Adipocyte (in vitro differentiated cells): ENCODE data around the gene POPDC2.

Source experiments
- DNase-seq: peaks from one replicate; pipeline ENCODE4 v3.0.0-alpha.2; 2015; ENCODE audit warnings: low read depth
- H3K27me3 ChIP-seq: replicated peaks from 2 replicates; pipeline ENCODE4 v1.7.0; 2013; ENCODE audit warnings: mild to moderate bottlenecking, low read length, moderate library complexity; ENCODE audit not compliant: control insufficient read depth, insufficient read depth
- H3K36me3 ChIP-seq: 2 replicates; pipeline ENCODE4 v1.7.0; 2013; ENCODE audit warnings: low read length, mild to moderate bottlenecking, moderate library complexity; ENCODE audit not compliant: control insufficient read depth, insufficient read depth, severe bottlenecking
- H3K4me1 ChIP-seq: 2 replicates; pipeline ENCODE4 v1.7.0; 2013; ENCODE audit warnings: mild to moderate bottlenecking, low read length, moderate library complexity; ENCODE audit not compliant: control insufficient read depth, insufficient read depth
- H3K4me3 ChIP-seq: 2 replicates; pipeline ENCODE4 v1.7.0; 2013; ENCODE audit warnings: mild to moderate bottlenecking, low read length, moderate library complexity
- H3K9ac ChIP-seq: 2 replicates; pipeline ENCODE4 v1.7.0; 2013; ENCODE audit warnings: mild to moderate bottlenecking, low read length, moderate library complexity
- H3K9me3 ChIP-seq: 2 replicates; pipeline ENCODE4 v1.7.0; 2013; ENCODE audit warnings: mild to moderate bottlenecking, low read length, moderate library complexity; ENCODE audit not compliant: control insufficient read depth

Gene POPDC2

GRCh38 chr3:119636249-119636648, 24.1 kb downstream of the POPDC2 start:
- no peaks in the 10 kb centered on the region for H3K36me3 ChIP-seq
- no peak for DNase-seq
- peaks cover 2% of the 10 kb centered on the region for H3K9me3 ChIP-seq
- no peak overlapping the region for H3K9ac ChIP-seq
- no peak overlapping the region for H3K4me3 ChIP-seq
- peaks cover 41% of the 10 kb centered on the region for H3K4me1 ChIP-seq
- no peaks in the 10 kb centered on the region for H3K27me3 ChIP-seq

GRCh38 chr3:119635719-119636118, 24.7 kb downstream of the POPDC2 start:
- H3K36me3 ChIP-seq = no peaks in the 10 kb centered on the region
- H3K9ac ChIP-seq = no peak overlapping the region
- H3K9me3 ChIP-seq = no peaks in the 10 kb centered on the region
- no peaks in the 10 kb centered on the region for H3K27me3 ChIP-seq
- no peak overlapping the region for H3K4me3 ChIP-seq
- H3K4me1 ChIP-seq = peaks cover 46% of the 10 kb centered on the region
- DNase-seq = no peak

DNA sequence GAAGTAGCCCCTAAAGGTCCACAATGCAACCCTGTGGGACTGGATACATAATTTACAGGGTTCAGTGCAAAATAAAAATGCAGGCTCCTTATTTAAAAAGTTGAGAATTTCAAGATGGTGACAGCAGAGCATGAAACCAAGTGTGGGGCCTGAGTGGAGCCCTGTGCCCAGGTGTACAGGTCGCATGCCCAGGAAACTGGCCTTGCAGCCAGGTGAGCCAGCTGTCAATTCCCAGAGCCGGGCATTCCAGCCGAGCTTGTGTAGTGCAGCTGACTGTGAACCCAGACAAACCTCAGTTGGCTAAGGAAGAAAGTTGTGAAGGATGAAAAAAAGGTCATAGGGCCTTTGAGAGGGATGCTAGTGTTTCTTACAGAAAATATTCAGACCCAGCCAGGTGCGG, 27.6 kb downstream of the POPDC2 start:
- Histone ChIP-seq H3K27me3 (no peaks in the 10 kb centered on the region), H3K36me3 (no peaks in the 10 kb centered on the region), H3K4me1 (peaks cover 59% of the 10 kb centered on the region), H3K9me3 (no peaks in the 10 kb centered on the region), H3K4me3 (no peak overlapping the region), H3K9ac (no peak overlapping the region)
- no peak for DNase-seq

DNA sequence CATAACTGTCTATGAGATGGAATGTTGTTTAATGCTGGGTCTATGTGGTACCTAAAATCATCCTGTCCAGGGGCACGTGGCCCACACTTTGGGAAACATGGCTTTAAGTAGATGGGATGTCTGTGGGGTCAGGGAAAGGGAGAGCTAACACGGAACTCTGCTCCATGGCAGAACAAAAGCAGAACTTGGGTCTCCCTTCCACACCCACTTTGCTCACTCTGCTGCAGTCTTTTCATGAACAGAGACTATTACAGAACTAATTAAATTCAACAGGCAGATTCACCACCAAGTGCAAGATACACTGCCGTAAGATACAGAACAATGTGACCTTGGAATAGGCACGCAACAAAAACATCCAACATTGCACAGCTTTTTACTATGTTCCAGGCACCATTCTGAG, 28.2 kb downstream of the POPDC2 start:
- no peaks in the 10 kb centered on the region for H3K9me3 ChIP-seq
- H3K4me1 ChIP-seq = peaks cover 55% of the 10 kb centered on the region
- no peak overlapping the region for H3K9ac ChIP-seq
- H3K27me3 ChIP-seq = no peaks in the 10 kb centered on the region
- no peak for DNase-seq
- H3K4me3 ChIP-seq = no peak overlapping the region
- no peaks in the 10 kb centered on the region for H3K36me3 ChIP-seq

- peak; percentile 5 for DNase-seq
- H3K36me3 ChIP-seq = no peaks in the 10 kb centered on the region
- H3K9me3 ChIP-seq = no peaks in the 10 kb centered on the region
- no peak overlapping the region for H3K4me3 ChIP-seq
- H3K9ac ChIP-seq = peak overlapping the region; percentile 62
- peaks cover 48% of the 10 kb centered on the region for H3K4me1 ChIP-seq
- no peaks in the 10 kb centered on the region for H3K27me3 ChIP-seq
These were observed 28.9 kb downstream of the POPDC2 start for GRCh38 chr3:119631516-119631915.

DNA sequence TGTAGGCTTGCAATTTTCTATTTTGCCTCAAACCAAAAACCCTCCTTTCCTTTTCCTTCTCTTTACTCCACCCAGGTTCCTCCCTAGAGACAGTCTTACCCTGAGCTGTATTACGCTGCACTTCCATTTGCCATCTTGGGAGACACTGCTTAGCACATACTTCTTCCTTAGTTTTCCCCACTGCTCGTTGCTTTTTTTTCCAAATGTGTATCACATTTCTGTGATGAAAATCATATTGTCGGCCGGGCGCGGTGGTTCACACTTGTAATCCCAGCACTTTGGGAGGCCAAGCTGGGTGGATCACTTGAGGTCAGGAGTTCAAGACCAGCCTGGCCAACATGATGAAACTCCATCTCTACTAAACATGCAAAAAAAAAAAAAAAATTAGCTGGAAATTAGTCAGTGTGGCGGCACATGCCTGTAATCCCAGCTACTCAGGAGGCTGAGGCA, 29.5 kb downstream of the POPDC2 start:
- H3K4me1 ChIP-seq = peaks cover 42% of the 10 kb centered on the region
- H3K4me3 ChIP-seq = peak overlapping the region; percentile 45

GRCh38 chr3:119630128-119630879, 30.1 kb downstream of the POPDC2 start:
- Histone ChIP-seq H3K36me3 (no peaks in the 10 kb centered on the region), H3K9ac (peak overlapping the region; percentile 76), H3K4me1 (peaks cover 40% of the 10 kb centered on the region), H3K9me3 (no peaks in the 10 kb centered on the region), H3K4me3 (peak overlapping the region; percentile 45), H3K27me3 (no peaks in the 10 kb centered on the region)
- peak; percentile 52 for DNase-seq

More for the DNA sequence above, 29.5 kb downstream of the POPDC2 start:
- H3K27me3 ChIP-seq = no peaks in the 10 kb centered on the region
- no peaks in the 10 kb centered on the region for H3K9me3 ChIP-seq
- H3K36me3 ChIP-seq = no peaks in the 10 kb centered on the region
- peak overlapping the region; percentile 76 for H3K9ac ChIP-seq
- no peak for DNase-seq

DNA sequence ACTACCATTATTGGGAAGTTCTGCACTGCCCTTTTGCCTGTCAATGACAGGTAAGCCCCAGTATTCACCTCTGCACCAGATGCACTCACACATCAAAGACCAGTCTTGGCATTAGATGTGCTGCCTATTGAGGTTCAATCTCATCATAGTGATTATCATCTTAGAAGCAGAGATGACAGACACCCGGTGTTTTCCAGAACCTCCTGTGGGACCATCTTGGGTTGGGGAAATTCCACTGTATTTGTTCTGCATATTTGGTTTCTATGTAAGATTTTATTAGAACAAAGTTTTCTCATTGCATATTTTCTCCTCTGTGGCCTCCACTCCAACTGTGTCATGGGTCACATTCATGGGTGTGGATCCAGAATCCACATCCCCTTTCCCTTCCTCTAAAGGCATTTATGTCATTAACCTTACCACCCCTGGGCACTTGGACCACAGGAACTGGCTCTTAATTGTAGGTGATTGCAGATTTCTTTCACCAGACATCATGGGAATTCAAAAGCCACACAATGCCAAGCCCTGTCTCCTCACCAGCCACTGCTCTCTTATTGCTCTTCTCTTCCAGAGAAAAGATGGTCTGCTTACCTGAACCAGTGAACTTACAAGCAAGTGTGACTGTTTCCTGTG, 31.5 kb downstream of the POPDC2 start:
- no peaks in the 10 kb centered on the region for H3K36me3 ChIP-seq
- peak overlapping the region; percentile 23 for H3K4me3 ChIP-seq
- peak overlapping the region; percentile 43 for H3K9ac ChIP-seq
- peaks cover 40% of the 10 kb centered on the region for H3K4me1 ChIP-seq
- peak; percentile 30 for DNase-seq
- H3K27me3 ChIP-seq = no peaks in the 10 kb centered on the region
- H3K9me3 ChIP-seq = no peaks in the 10 kb centered on the region

- H3K9ac ChIP-seq = no peak overlapping the region
- peak overlapping the region; percentile 23 for H3K4me3 ChIP-seq
- no peaks in the 10 kb centered on the region for H3K9me3 ChIP-seq
- peaks cover 40% of the 10 kb centered on the region for H3K4me1 ChIP-seq
- H3K36me3 ChIP-seq = no peaks in the 10 kb centered on the region
- no peak for DNase-seq
- no peaks in the 10 kb centered on the region for H3K27me3 ChIP-seq
These were observed 32.0 kb downstream of the POPDC2 start for GRCh38 chr3:119628390-119628789.

GRCh38 chr3:119627461-119627860, 32.9 kb downstream of the POPDC2 start:
- Histone ChIP-seq H3K36me3 (no peaks in the 10 kb centered on the region), H3K4me1 (peaks cover 40% of the 10 kb centered on the region), H3K27me3 (no peaks in the 10 kb centered on the region), H3K9me3 (no peaks in the 10 kb centered on the region), H3K4me3 (no peak overlapping the region), H3K9ac (no peak overlapping the region)
- DNase-seq = no peak

GRCh38 chr3:119626196-119626595, 34.2 kb downstream of the POPDC2 start:
- Histone ChIP-seq H3K9me3 (no peaks in the 10 kb centered on the region), H3K9ac (no peak overlapping the region), H3K4me1 (peaks cover 35% of the 10 kb centered on the region), H3K27me3 (no peaks in the 10 kb centered on the region), H3K4me3 (no peak overlapping the region), H3K36me3 (no peaks in the 10 kb centered on the region)
- DNase-seq = no peak
